Loucy (cell line): ENCODE measurements around the gene SEZ6.

ENCODE experiments used
- CTCF ChIP-seq: fragments of 200-600 bp; sonication (generic); conservative IDR thresholded peaks from 2 replicates; pipeline ENCODE4 v1.5.1; 2014; ENCODE audit warnings: mild to moderate bottlenecking, antibody characterized with exemption, low read length
- EZH2phosphoT487 ChIP-seq: fragments of 200-600 bp; IDR thresholded peaks from 2 replicates; pipeline ENCODE4 v1.6.1; 2018; ENCODE audit warnings: antibody characterized with exemption, mild to moderate bottlenecking, moderate library complexity, borderline replicate concordance

- TF ChIP-seq CTCF (no peak), EZH2phosphoT487 (no peak)
Observed at GRCh38 chr17:29031488-29031887, 25.7 kb upstream of the SEZ6 start.
